ENCODE measurements around the gene DENND1A. TPM values are rescaled to one million over a fixed set of nuclear protein-coding genes. Genes with fewer than 3 reads are reported as not detected.

Gene DENND1A
- total RNA-seq, 4 donors from 2014 or later, result 17.6 to 33.8 (median 22.9) TPM

DNA sequence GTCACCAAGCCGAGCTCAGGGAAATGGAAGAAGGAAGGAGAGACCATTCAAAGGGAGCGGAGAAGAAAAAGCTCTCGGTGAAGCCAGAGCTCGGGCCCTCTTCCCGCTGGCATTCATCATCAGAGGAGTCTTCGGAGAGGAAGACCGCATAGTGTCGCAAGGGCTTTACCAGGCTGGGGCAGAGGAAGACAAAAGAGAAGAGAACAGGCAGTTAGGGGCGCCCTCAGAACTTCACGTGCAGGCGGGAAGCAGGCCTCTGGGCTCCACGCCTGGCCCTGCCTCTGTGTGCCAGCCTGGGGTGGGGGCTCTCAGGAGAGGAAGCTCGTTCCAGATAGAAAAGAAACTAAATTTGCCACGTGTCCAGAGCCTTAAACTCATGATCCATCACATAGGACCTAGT, 542.2 kb downstream of the DENND1A start:
- TF ChIP-seq, protein P1, sequence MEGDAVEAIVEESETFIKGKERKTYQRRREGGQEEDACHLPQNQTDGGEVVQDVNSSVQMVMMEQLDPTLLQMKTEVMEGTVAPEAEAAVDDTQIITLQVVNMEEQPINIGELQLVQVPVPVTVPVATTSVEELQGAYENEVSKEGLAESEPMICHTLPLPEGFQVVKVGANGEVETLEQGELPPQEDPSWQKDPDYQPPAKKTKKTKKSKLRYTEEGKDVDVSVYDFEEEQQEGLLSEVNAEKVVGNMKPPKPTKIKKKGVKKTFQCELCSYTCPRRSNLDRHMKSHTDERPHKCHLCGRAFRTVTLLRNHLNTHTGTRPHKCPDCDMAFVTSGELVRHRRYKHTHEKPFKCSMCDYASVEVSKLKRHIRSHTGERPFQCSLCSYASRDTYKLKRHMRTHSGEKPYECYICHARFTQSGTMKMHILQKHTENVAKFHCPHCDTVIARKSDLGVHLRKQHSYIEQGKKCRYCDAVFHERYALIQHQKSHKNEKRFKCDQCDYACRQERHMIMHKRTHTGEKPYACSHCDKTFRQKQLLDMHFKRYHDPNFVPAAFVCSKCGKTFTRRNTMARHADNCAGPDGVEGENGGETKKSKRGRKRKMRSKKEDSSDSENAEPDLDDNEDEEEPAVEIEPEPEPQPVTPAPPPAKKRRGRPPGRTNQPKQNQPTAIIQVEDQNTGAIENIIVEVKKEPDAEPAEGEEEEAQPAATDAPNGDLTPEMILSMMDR (IDR thresholded peaks at IDR 0.05; ENCODE audit: low read depth), result no peak

DNA sequence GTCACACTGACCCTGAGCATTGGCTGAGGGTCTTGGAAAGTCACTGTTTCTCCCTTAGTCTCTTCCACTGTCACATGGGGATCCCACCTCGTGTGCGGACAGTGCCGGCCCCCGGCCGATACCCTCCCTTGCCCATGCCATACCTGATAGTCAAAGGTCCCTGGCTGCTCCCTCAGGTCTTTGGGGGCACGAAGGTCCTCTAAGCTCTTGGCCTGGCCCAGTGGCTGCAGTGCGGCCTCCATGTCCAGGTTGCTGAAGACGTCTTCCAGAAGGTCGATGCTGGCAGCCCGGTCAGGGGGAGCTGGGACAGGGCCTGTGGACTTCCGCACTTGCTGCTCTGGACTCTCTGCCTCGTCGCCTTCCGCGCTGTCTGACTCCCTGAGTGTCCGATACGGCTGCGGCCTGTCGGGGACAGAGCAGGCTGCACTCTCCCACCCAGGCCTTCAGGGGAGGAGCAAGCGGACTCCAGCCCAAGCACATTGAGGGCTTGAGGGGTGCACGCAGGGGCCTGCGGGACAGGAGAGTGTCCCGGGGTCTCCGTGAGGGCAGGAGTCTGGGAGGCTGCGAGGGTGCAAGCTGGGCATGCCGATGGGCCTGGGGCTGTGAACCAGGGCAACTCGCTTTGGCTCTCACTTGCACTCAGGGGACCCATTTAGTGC, 546.3 kb downstream of the DENND1A start:
- TF ChIP-seq, protein P1 (IDR thresholded peaks at IDR 0.05; ENCODE audit: low read depth), result no peak

DNA sequence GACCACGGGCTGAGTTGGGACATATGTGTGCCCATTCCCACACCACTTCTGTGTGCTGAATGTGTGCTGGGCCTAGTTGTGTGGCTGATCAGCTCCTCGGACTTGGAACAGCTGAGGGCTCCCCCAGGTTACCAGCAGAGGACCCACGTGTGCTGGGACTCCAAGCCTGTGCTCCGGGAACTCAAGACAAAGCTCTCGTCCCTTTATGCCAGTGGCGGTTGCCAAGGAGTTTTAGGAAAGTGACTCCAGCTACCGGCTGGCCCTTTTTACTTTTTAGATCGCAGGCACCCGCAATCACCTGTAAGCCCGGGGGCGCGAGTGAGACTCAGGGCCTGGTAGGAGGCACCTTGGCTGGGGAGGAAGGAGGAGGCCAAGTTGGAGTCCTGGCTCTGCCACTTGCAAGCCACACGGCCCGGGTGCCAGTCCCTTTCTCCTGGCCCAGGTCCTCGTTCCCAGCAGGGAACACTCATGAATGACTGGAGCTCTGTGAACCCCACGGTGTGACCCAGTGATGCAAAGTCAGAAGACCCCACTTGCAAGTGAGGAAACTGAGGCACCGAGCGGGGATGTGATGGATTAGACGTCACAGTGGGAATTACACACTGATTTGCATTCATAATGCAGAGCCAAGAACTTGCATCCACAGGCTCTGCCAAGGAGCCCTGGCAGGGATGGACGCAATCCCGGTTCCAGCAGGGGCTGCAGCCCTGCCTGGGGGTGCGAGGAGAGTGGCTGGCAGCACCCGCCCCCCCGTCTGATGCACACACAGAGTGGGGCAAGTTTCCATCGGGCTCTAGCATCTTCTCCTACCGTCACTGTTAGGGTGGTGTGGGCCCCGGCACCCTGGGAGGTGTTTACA, 547.0 kb downstream of the DENND1A start:
- TF ChIP-seq, protein P1 (IDR thresholded peaks at IDR 0.05; ENCODE audit: low read depth), result no peak

DNA sequence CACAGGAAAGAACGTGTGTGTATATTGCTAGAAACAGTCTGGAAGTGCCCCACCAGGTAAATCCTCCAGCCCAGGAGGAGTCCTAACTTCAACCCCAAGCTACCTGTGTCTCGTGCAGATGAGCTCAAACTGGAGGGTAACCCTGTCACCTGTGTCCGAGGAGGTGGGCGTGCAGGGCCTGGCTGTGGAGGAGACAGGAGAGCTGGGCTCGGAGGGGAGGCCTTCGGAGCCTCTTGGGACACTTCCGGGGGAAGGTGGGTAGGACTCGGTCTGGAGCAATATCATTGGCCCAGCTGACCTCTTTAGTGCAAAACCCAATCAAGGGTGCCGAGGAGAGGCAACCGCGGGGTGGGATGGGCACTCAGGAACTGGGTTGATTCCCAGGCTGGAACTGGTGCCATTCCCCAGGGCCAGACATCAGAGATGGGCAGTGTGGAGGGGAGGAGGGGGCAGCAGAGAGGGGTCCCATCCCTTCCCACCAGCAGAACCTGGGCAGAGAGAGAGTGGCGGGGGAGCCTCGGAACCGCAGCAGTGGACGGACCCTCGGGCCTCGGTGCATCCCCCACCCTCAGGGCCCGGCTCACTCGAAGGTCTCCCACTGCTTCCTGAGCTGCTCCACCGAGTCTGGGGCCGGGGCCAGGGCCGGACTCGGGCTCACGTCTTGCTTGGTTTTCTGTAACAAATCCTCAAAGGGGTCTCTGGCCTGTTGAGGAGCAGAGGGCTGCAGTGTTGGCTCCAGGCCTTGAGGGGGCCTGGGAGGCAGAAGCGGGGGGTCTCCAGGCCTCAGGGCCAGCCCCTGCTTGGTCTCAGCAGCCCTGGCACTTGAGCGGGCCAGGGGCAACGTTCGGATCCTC, 548.8 kb downstream of the DENND1A start:
- TF ChIP-seq, protein P1 (IDR thresholded peaks at IDR 0.05; ENCODE audit: low read depth), result no peak

DNA sequence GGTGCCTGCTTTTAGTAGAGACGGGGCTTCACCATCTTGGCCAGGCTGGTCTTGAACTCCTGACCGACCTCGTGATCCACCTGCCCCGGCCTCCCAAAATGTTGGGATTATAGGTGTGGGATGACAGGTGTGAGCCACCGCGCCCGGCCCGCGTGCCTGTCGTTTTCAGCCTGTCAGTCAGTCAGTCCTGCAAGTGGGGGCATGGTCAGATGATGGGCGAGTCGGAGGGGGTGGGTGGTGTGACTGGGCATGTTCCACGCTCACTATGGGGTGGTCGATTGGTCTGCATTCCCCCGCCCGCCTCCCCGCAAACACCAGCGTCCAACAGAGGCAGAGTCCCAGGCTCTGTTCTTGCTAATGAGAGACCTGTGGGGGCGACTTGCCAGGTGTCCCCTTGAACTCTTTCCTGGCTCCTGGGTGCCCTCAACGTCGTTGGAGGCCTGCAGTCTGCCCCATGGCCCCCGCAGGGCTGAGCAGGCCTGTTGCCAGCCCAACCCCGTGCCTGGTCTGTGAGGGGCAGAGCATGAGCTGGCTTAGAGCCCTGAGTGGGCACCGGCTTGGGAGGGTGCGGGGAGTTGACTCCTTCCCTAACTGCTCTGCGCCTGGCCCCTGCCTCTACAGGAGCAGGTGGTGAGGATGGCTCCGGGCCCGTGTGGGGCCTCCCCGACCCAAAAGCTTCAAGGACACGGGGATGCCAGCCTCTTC, 550.8 kb downstream of the DENND1A start:
- TF ChIP-seq, protein P1 (IDR thresholded peaks at IDR 0.05; ENCODE audit: low read depth), result no peak

DNA sequence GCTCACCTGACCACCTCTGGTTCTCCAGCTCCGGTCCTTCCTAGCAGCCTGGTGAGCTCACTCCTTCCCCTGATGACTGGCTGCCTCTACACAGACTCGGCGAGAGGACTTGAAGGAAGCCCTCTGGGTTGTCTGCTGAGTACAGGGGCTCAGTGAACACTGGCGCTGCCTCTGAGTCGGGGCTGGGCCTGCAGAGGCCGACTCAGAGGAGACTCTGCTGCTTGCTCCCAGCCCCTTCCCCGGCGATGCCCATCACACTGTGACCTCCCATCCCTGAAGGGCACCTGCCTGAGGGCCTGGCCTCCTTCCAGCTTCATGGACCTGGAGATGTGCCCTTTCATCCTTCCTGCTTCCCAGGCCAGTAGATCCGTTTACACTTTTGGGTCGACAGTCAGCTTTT, 551.9 kb downstream of the DENND1A start:
- TF ChIP-seq, protein P1 (IDR thresholded peaks at IDR 0.05; ENCODE audit: low read depth), result no peak

Measured in subcutaneous adipose tissue (tissue), 4 donors.